ENCODE data around the gene RAB34.

The RAB34 gene

GRCh38 chr17:28688481-28688880 lies 29.2 kb downstream of the RAB34 start:
- H3K27ac ChIP-seq: no peak overlapping the region

GRCh38 chr17:28686296-28686695 lies 31.4 kb downstream of the RAB34 start:
- no peak overlapping the region for H3K27ac ChIP-seq
- TF ChIP-seq ZFX (IDR thresholded peaks at IDR 0.05) (no peak), CTCF (conservative IDR thresholded peaks at IDR 0.05) (no peak)

More at GRCh38 chr17:28688481-28688880, 29.2 kb downstream of the RAB34 start:
- TF ChIP-seq CTCF (conservative IDR thresholded peaks at IDR 0.05) (no peak), ZFX (IDR thresholded peaks at IDR 0.05) (no peak)

- no peak overlapping the region for H3K27ac ChIP-seq
- no peak for TF ChIP-seq ZFX (IDR thresholded peaks at IDR 0.05)
Observed at GRCh38 chr17:28685366-28685765, 32.3 kb downstream of the RAB34 start.

- no peak for TF ChIP-seq ZFX (IDR thresholded peaks at IDR 0.05)
- no peak for TF ChIP-seq CTCF (conservative IDR thresholded peaks at IDR 0.05)
- H3K27ac ChIP-seq: no peak overlapping the region
Observed at GRCh38 chr17:28684963-28685362, 32.7 kb downstream of the RAB34 start.

- no peak overlapping the region for H3K27ac ChIP-seq
- TF ChIP-seq ZFX (IDR thresholded peaks at IDR 0.05): no peak
- no peak for TF ChIP-seq CTCF (conservative IDR thresholded peaks at IDR 0.05)
Observed at GRCh38 chr17:28682655-28683054, 35.0 kb downstream of the RAB34 start.

GRCh38 chr17:28675980-28676379 lies 41.7 kb downstream of the RAB34 start:
- H3K27ac ChIP-seq: no peak overlapping the region
- TF ChIP-seq ZFX (IDR thresholded peaks at IDR 0.05) (no peak), CTCF (conservative IDR thresholded peaks at IDR 0.05) (peak; percentile 65)

- no peak for TF ChIP-seq CTCF (conservative IDR thresholded peaks at IDR 0.05)
- no peak for TF ChIP-seq ZFX (IDR thresholded peaks at IDR 0.05)
- no peak overlapping the region for H3K27ac ChIP-seq
Observed at GRCh38 chr17:28675490-28675889, 42.2 kb downstream of the RAB34 start.

- TF ChIP-seq CTCF (conservative IDR thresholded peaks at IDR 0.05): no peak
- no peak for TF ChIP-seq ZFX (IDR thresholded peaks at IDR 0.05)
- no peak overlapping the region for H3K27ac ChIP-seq
Observed at GRCh38 chr17:28669918-28670317, 47.8 kb downstream of the RAB34 start.
